H9 (cell line): ENCODE measurements around the gene PLCH1. TPM values are rescaled to one million over a fixed set of nuclear protein-coding genes. Genes with fewer than 3 reads are reported as not detected.
A peak's percentile ranks its signal among the peaks of the same experiment; 100 is the strongest.

ENCODE experiments used
- DNase-seq: peaks from one replicate; pipeline ENCODE4 v3.0.0-alpha.2; 2017
- H2AFZ ChIP-seq: one replicate; pipeline ENCODE4 v1.6.1; 2013; ENCODE audit warnings: mild to moderate bottlenecking, low read length, control low read depth, moderate library complexity
- H2AK5ac ChIP-seq: 2 replicates; pipeline ENCODE4 v1.6.1; 2013; ENCODE audit warnings: low read length, control low read depth, mixed read lengths; ENCODE audit not compliant: insufficient read length
- H2BK120ac ChIP-seq: one replicate; pipeline ENCODE4 v1.6.1; 2013; ENCODE audit warnings: low read depth, mild to moderate bottlenecking, low read length, control low read depth, inconsistent platforms; ENCODE audit not compliant: poor library complexity, severe bottlenecking
- H2BK12ac ChIP-seq: 2 replicates; pipeline ENCODE4 v1.6.1; 2013; ENCODE audit warnings: low read length, control low read depth, mixed read lengths, low read depth; ENCODE audit not compliant: insufficient read length
- H2BK15ac ChIP-seq: 2 replicates; pipeline ENCODE4 v1.6.1; 2013; ENCODE audit warnings: low read depth, low read length, control low read depth
- H2BK20ac ChIP-seq: one replicate; pipeline ENCODE4 v1.6.1; 2013; ENCODE audit warnings: low read depth, mild to moderate bottlenecking, low read length, control low read depth, inconsistent platforms; ENCODE audit not compliant: poor library complexity, severe bottlenecking
- H2BK5ac ChIP-seq: 2 replicates; pipeline ENCODE4 v1.6.1; 2013; ENCODE audit warnings: low read length, control low read depth, mixed read lengths; ENCODE audit not compliant: insufficient read length
- H3K14ac ChIP-seq: 2 replicates; pipeline ENCODE4 v1.6.1; 2013; ENCODE audit warnings: low read length, control low read depth; ENCODE audit not compliant: insufficient read depth
- H3K18ac ChIP-seq: 2 replicates; pipeline ENCODE4 v1.6.1; 2013; ENCODE audit warnings: low read depth, mild to moderate bottlenecking, mixed read lengths, low read length, control low read depth; ENCODE audit not compliant: insufficient read length
- H3K23ac ChIP-seq: 2 replicates; pipeline ENCODE4 v1.6.1; 2013; ENCODE audit warnings: low read length, control low read depth, mixed read lengths, low read depth; ENCODE audit not compliant: insufficient read length
- H3K23me2 ChIP-seq: 2 replicates; pipeline ENCODE4 v1.6.1; 2013; ENCODE audit warnings: low read depth, mild to moderate bottlenecking, mixed read lengths, low read length, control low read depth; ENCODE audit not compliant: insufficient read length, poor library complexity, severe bottlenecking
- H3K27ac ChIP-seq: 2 replicates; pipeline ENCODE4 v1.5.1; 2013; ENCODE audit warnings: low read length, control low read depth, mixed read lengths, low read depth; ENCODE audit not compliant: insufficient read length
- H3K27me3 ChIP-seq: 2 replicates; pipeline ENCODE4 v1.6.1; 2013; ENCODE audit warnings: low read length, control low read depth, inconsistent platforms; ENCODE audit not compliant: insufficient read depth
- H3K4ac ChIP-seq: 2 replicates; pipeline ENCODE4 v1.6.1; 2013; ENCODE audit warnings: low read depth, mild to moderate bottlenecking, control low read depth, inconsistent platforms, low read length, moderate library complexity
- H3K4me1 ChIP-seq: 2 replicates; pipeline ENCODE4 v1.6.1; 2013; ENCODE audit warnings: low read length, control low read depth, inconsistent platforms; ENCODE audit not compliant: insufficient read depth
- H3K4me2 ChIP-seq: 2 replicates; pipeline ENCODE4 v1.6.1; 2013; ENCODE audit warnings: low read length, control low read depth, mixed read lengths; ENCODE audit not compliant: insufficient read length, insufficient read depth
- H3K56ac ChIP-seq: 2 replicates; pipeline ENCODE4 v1.6.1; 2013; ENCODE audit warnings: low read depth, mild to moderate bottlenecking, mixed read lengths, low read length, control low read depth; ENCODE audit not compliant: insufficient read length
- H3K79me1 ChIP-seq: 2 replicates; pipeline ENCODE4 v1.6.1; 2013; ENCODE audit warnings: low read depth, mild to moderate bottlenecking, moderate library complexity, low read length, control low read depth, inconsistent platforms; ENCODE audit not compliant: insufficient read depth, poor library complexity, severe bottlenecking
- H3K79me2 ChIP-seq: 2 replicates; pipeline ENCODE4 v1.6.1; 2013; ENCODE audit warnings: low read length, control low read depth, inconsistent platforms; ENCODE audit not compliant: insufficient read depth
- H3K9ac ChIP-seq: 2 replicates; pipeline ENCODE4 v1.6.1; 2013; ENCODE audit warnings: low read length, control low read depth, mixed read lengths; ENCODE audit not compliant: insufficient read length; ENCODE audit errors: extremely low read depth
- H3K9me3 ChIP-seq: one replicate; pipeline ENCODE4 v1.6.1; 2013; ENCODE audit warnings: low read depth, low read length, inconsistent platforms; ENCODE audit not compliant: control insufficient read depth
- H3T11ph ChIP-seq: one replicate; pipeline ENCODE4 v1.6.1; 2013; ENCODE audit warnings: mild to moderate bottlenecking, low read length, control low read depth, inconsistent platforms
- H4K20me1 ChIP-seq: one replicate; pipeline ENCODE4 v1.6.1; 2013; ENCODE audit not compliant: control insufficient read depth, insufficient read length, insufficient read depth
- H4K5ac ChIP-seq: 2 replicates; pipeline ENCODE4 v1.6.1; 2013; ENCODE audit warnings: low read depth, mild to moderate bottlenecking, mixed read lengths, low read length, control low read depth; ENCODE audit not compliant: insufficient read length
- H4K8ac ChIP-seq: replicated peaks from 2 replicates; pipeline ENCODE4 v1.6.1; 2013; ENCODE audit warnings: low read length, control low read depth, mixed read lengths, low read depth; ENCODE audit not compliant: insufficient read length
- H4K91ac ChIP-seq: 2 replicates; pipeline ENCODE4 v1.6.1; 2013; ENCODE audit warnings: low read depth, mild to moderate bottlenecking, moderate library complexity, mixed read lengths, low read length, control low read depth; ENCODE audit not compliant: insufficient read length
- H3K27ac Mint-ChIP-seq, 3 experiments: 2 replicates in 2 of 3; 3 replicates in 1 of 3; pipeline ENCODE4 v1.8.0; 2020 to 2021; ENCODE audit warnings: mixed read lengths in 3 of 3, mild to moderate bottlenecking in 1 of 3, moderate library complexity in 1 of 3
- H3K27me3 Mint-ChIP-seq: 2 replicates; pipeline ENCODE4 v1.8.0; 2021; ENCODE audit warnings: low read depth, mild to moderate bottlenecking, moderate library complexity, mixed read lengths
- H3K36me3 Mint-ChIP-seq, 3 experiments: 2 replicates in 2 of 3; 3 replicates in 1 of 3; pipeline ENCODE4 v1.8.0; 2020 to 2021; ENCODE audit warnings: low read depth in 3 of 3, mixed read lengths in 3 of 3; ENCODE audit not compliant: insufficient read depth in 1 of 3
- H3K4me1 Mint-ChIP-seq, 2 experiments: 2 replicates each; pipeline ENCODE4 v1.8.0; 2020; ENCODE audit warnings: mixed read lengths in 2 of 2
- H3K4me3 Mint-ChIP-seq, 2 experiments: 2 replicates in 1 of 2; 3 replicates in 1 of 2; pipeline ENCODE4 v1.8.0; 2020 to 2021; ENCODE audit warnings: mild to moderate bottlenecking in 2 of 2, mixed read lengths in 2 of 2, moderate library complexity in 1 of 2
- H3K9me3 Mint-ChIP-seq, 2 experiments: 2 replicates in 1 of 2; 3 replicates in 1 of 2; pipeline ENCODE4 v1.8.0; 2020; ENCODE audit warnings: mild to moderate bottlenecking in 2 of 2, mixed read lengths in 2 of 2, moderate library complexity in 1 of 2
- WGBS: extraction: QIAGEN DNeasy Blood & Tissue Kit; methylation state at CpG from one replicate; pipeline ENCODE4 v1.1.7; 2013; ENCODE audit warnings: missing lambda C conversion rate, low lambda C conversion rate, mixed read lengths; ENCODE audit not compliant: insufficient read length; ENCODE audit errors: extremely low coverage; 5-methylcytosine and 5-hydroxymethylcytosine counted together
- total RNA-seq: library from RNA; stranded (reverse); gene quantifications from 2 replicates; pipeline ENCODE4 v1.2.1, GENCODE V29; 2021
- TF ChIP-seq, protein P1 (sequence below): fragments of 200-600 bp; sonication (generic); conservative IDR thresholded peaks from 3 replicates; pipeline ENCODE4 v1.8.0; 2021; ENCODE audit warnings: antibody characterized with exemption, mild to moderate bottlenecking

PLCH1 gene
- total RNA-seq, 1 experiment from 2014 or later = 19.0 TPM

DNA sequence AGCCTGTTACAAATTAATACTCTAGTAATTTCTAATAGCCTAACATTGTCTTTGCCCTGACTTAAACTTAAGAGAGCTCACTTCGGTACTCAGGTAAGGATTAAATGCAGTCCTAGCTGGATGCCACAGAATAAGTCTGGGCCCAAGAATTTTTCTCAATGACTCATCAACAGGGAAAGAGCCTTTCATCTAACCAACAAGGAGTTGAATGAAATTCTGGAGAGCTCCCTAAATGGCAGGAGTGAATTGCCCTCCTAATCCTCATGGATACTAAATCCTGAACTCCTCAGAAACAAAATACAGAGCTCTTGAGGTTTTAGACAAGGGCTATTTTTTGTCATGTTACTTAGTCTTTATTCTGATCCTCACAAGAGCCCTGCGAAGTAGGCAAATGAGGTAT lies 159.5 kb downstream of the PLCH1 start:
- no peak overlapping the region for H3K9ac ChIP-seq
- H3K9me3 ChIP-seq = no peaks in the 10 kb centered on the region
- H2BK120ac ChIP-seq = no peak overlapping the region
- Mint-ChIP-seq H3K4me1 (peaks cover 16 to 17% of the 10 kb centered on the region in 2 experiments), H3K9me3 (no peaks in the 10 kb centered on the region), H3K27ac (peak overlapping the region in 1 of 3 experiments; percentile 40; a peak in 1 of 7 replicates), H3K27me3 (no peaks in the 10 kb centered on the region), H3K36me3 (no peaks in the 10 kb centered on the region; a peak in 1 of 7 replicates), H3K4me3 (no peak overlapping the region)
- no peaks in the 10 kb centered on the region for H3K79me2 ChIP-seq
- H3T11ph ChIP-seq = no peak overlapping the region
- no peak overlapping the region for H2AFZ ChIP-seq
- H2AK5ac ChIP-seq = no peak overlapping the region
- H3K4ac ChIP-seq = no peak overlapping the region
- H3K56ac ChIP-seq = no peak overlapping the region
- no peak overlapping the region for H2BK20ac ChIP-seq
- DNase-seq = no peak
- no peak overlapping the region for H3K27ac ChIP-seq
- no peak overlapping the region for H3K14ac ChIP-seq
- H2BK12ac ChIP-seq = no peak overlapping the region
- no peaks in the 10 kb centered on the region; the same call in 1 of the 2 replicates for H3K4me1 ChIP-seq
- no peak overlapping the region for H4K5ac ChIP-seq
- TF ChIP-seq, protein P1, sequence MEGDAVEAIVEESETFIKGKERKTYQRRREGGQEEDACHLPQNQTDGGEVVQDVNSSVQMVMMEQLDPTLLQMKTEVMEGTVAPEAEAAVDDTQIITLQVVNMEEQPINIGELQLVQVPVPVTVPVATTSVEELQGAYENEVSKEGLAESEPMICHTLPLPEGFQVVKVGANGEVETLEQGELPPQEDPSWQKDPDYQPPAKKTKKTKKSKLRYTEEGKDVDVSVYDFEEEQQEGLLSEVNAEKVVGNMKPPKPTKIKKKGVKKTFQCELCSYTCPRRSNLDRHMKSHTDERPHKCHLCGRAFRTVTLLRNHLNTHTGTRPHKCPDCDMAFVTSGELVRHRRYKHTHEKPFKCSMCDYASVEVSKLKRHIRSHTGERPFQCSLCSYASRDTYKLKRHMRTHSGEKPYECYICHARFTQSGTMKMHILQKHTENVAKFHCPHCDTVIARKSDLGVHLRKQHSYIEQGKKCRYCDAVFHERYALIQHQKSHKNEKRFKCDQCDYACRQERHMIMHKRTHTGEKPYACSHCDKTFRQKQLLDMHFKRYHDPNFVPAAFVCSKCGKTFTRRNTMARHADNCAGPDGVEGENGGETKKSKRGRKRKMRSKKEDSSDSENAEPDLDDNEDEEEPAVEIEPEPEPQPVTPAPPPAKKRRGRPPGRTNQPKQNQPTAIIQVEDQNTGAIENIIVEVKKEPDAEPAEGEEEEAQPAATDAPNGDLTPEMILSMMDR = no peak
- H4K91ac ChIP-seq = no peak overlapping the region
- no CpG with 5 or more reads among the region's 2 CpGs for WGBS
- H3K4me2 ChIP-seq = no peak overlapping the region
- no peaks in the 10 kb centered on the region for H3K79me1 ChIP-seq
- H3K23me2 ChIP-seq = no peaks in the 10 kb centered on the region
- no peak overlapping the region for H2BK15ac ChIP-seq
- H4K8ac ChIP-seq = no peak overlapping the region
- no peak overlapping the region for H2BK5ac ChIP-seq
- no peaks in the 10 kb centered on the region for H4K20me1 ChIP-seq
- no peak overlapping the region for H3K18ac ChIP-seq
- no peak overlapping the region for H3K23ac ChIP-seq
- no peaks in the 10 kb centered on the region for H3K27me3 ChIP-seq
